ENCODE results near the gene HSD3B7. TPM values are rescaled to one million over a fixed set of nuclear protein-coding genes. Genes with fewer than 3 reads are reported as not detected.

The HSD3B7 gene
- total RNA-seq, 1 experiment from 2014 or later, result 5.4 TPM

- Histone ChIP-seq H3K27me3 (ENCODE audit: control insufficient read depth, insufficient read depth, low read length) (no peaks in the 10 kb centered on the region), H3K9me3 (ENCODE audit: control insufficient read depth, insufficient read depth, low read depth, low read length) (no peaks in the 10 kb centered on the region), H3K27ac (ENCODE audit: low read length) (no peak overlapping the region), H3K36me3 (ENCODE audit: control insufficient read depth, insufficient read depth, low read length) (no peaks in the 10 kb centered on the region), H3K4me3 (ENCODE audit: low read depth in 2 of 2, low read length in 2 of 2) (no peak overlapping the region), H3K4me1 (ENCODE audit: control insufficient read depth, insufficient read depth, low read length) (peaks cover 9% of the 10 kb centered on the region)
- no TSS peak for BruUV-seq (replicated peaks)
- in situ Hi-C loops (cut with HindIII; ENCODE audit: low pct_unique_long_range_greater_than_20kb, low sequenced_read_pairs) (no loop called here), intact Hi-C loops (cut with micrococcal nuclease; ENCODE audit: unreplicated experiment) (loop anchor here (5.0 kb wide), 1 partner anchor 111 kb away; no protein-coding TSS in a partner anchor)
- POLR2A ChIA-PET, result no interaction called here
- ATAC-seq (no peak), DNase-seq (ENCODE audit: low read depth, low spot score) (no peak)
- CTCF ChIA-PET, result interaction anchor here (0.6 kb wide), 1 partner anchor 8 kb away, joined by 3 read pairs; no protein-coding TSS in a partner anchor
- TF ChIP-seq REST (IDR thresholded peaks at IDR 0.05; ENCODE audit: insufficient read depth in 1 of 2, low read depth in 2 of 2, low read length in 1 of 2) (no peak), TCF7L2 (IDR thresholded peaks at IDR 0.05; ENCODE audit: low read depth, low read length) (no peak), POLR2AphosphoS5 (IDR thresholded peaks at IDR 0.05; ENCODE audit: low read depth, low read length) (no peak), SIN3A (IDR thresholded peaks at IDR 0.05; ENCODE audit: borderline replicate concordance, insufficient read depth, low read depth, low read length) (no peak), CTCF (IDR thresholded peaks at IDR 0.05) (no peak)
Observed at GRCh38 chr16:30986129-30986991, 1.4 kb downstream of the HSD3B7 start.

- no peak for DNase-seq (ENCODE audit: low read depth, low spot score)
- H3K27ac ChIP-seq (ENCODE audit: low read length), result no peak overlapping the region
- TF ChIP-seq POLR2AphosphoS5 (IDR thresholded peaks at IDR 0.05; ENCODE audit: low read depth, low read length) (no peak), CTCF (IDR thresholded peaks at IDR 0.05) (no peak), REST (IDR thresholded peaks at IDR 0.05; ENCODE audit: insufficient read depth in 1 of 2, low read depth in 2 of 2, low read length in 1 of 2) (no peak), SIN3A (IDR thresholded peaks at IDR 0.05; ENCODE audit: borderline replicate concordance, insufficient read depth, low read depth, low read length) (no peak), TCF7L2 (IDR thresholded peaks at IDR 0.05; ENCODE audit: low read depth, low read length) (no peak)
- ChIA-PET CTCF (no interaction called here), POLR2A (no interaction called here)
- ATAC-seq, result no peak
- H3K4me3 ChIP-seq (ENCODE audit: low read depth in 2 of 2, low read length in 2 of 2), result no peak overlapping the region
- BruUV-seq (replicated peaks), result no TSS peak
- H3K9me3 ChIP-seq (ENCODE audit: control insufficient read depth, insufficient read depth, low read depth, low read length), result no peaks in the 10 kb centered on the region
- intact Hi-C loops (cut with micrococcal nuclease; ENCODE audit: unreplicated experiment) (loop anchor here (5.0 kb wide), 1 partner anchor 110 kb away; no protein-coding TSS in a partner anchor), in situ Hi-C loops (cut with HindIII; ENCODE audit: low pct_unique_long_range_greater_than_20kb, low sequenced_read_pairs) (no loop called here)
- H3K27me3 ChIP-seq (ENCODE audit: control insufficient read depth, insufficient read depth, low read length), result no peaks in the 10 kb centered on the region
- H3K4me1 ChIP-seq (ENCODE audit: control insufficient read depth, insufficient read depth, low read length), result peaks cover 9% of the 10 kb centered on the region
- H3K36me3 ChIP-seq (ENCODE audit: control insufficient read depth, insufficient read depth, low read length), result no peaks in the 10 kb centered on the region
Observed at GRCh38 chr16:30987581-30988190, 2.7 kb downstream of the HSD3B7 start.
